B cell (primary cell): ENCODE measurements around the gene TEAD1.

Experiments used
- CTCF ChIP-seq: fragments of 200-600 bp; IDR thresholded peaks from one replicate; pipeline ENCODE4 v1.8.0; 2022; ENCODE audit warnings: antibody characterized with exemption, mild to moderate bottlenecking
- EZH2 ChIP-seq: IDR thresholded peaks from 2 replicates; pipeline ENCODE4 v1.6.1; 2012; ENCODE audit warnings: borderline replicate concordance, low read depth, mild to moderate bottlenecking, moderate library complexity, low read length; ENCODE audit not compliant: insufficient read depth, poor library complexity, severe bottlenecking

- no peak for TF ChIP-seq CTCF
- no peak for TF ChIP-seq EZH2
Measured at GRCh38 chr11:12941671-12942070, 267.4 kb downstream of the TEAD1 start.
